Dendritic cell treated with granulocyte-macrophage colony-stimulating factor and Interleukin-4, amounts not matched to agents 40 ng/mL and 50 ng/mL, for 4 days (primary cell): ENCODE data around the gene TEX22.

ENCODE experiments used
- H3K27ac Mint-ChIP-seq: one replicate; pipeline ENCODE4 v1.8.0; 2022; ENCODE audit warnings: mild to moderate bottlenecking, mixed read lengths
- H3K27me3 Mint-ChIP-seq: one replicate; pipeline ENCODE4 v1.8.0; 2022; ENCODE audit warnings: mild to moderate bottlenecking, mixed read lengths
- H3K36me3 Mint-ChIP-seq: one replicate; pipeline ENCODE4 v1.8.0; 2022; ENCODE audit warnings: low read depth, mixed read lengths
- H3K4me1 Mint-ChIP-seq: one replicate; pipeline ENCODE4 v1.8.0; 2022; ENCODE audit warnings: low read depth, mixed read lengths
- H3K4me3 Mint-ChIP-seq: one replicate; pipeline ENCODE4 v1.8.0; 2022; ENCODE audit warnings: mild to moderate bottlenecking, moderate library complexity, mixed read lengths
- H3K9me3 Mint-ChIP-seq: one replicate; pipeline ENCODE4 v1.8.0; 2022; ENCODE audit warnings: mixed read lengths
- intact Hi-C: fragments of 100-400 bp; cut with micrococcal nuclease; formaldehyde crosslinking; loops from one replicate; pipeline ENCODE4 v1.15.0; 2022

Gene TEX22

DNA sequence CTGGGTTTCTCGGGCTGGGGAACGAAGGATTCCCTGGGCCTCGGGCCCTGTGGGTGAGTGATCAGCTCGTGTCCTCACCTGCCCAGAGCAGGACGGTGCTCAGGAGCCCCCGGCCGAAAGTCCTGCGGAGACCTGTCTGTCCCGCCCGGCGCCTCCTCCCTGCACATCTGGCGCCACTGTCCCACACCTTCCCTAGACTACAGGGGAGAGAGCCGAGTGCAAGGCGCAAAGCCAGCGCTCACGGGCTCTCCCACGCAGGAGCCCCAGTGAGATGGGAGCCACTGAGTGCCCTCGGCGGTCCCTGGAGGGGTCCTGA lies 13.1 kb upstream of the TEX22 start:
- Mint-ChIP-seq H3K36me3 (peaks cover 82% of the 10 kb centered on the region), H3K4me3 (no peak overlapping the region), H3K9me3 (no peaks in the 10 kb centered on the region), H3K27ac (peak overlapping the region; percentile 95), H3K4me1 (peaks cover 64% of the 10 kb centered on the region), H3K27me3 (no peaks in the 10 kb centered on the region)
- intact Hi-C loops, result no loop called here

DNA sequence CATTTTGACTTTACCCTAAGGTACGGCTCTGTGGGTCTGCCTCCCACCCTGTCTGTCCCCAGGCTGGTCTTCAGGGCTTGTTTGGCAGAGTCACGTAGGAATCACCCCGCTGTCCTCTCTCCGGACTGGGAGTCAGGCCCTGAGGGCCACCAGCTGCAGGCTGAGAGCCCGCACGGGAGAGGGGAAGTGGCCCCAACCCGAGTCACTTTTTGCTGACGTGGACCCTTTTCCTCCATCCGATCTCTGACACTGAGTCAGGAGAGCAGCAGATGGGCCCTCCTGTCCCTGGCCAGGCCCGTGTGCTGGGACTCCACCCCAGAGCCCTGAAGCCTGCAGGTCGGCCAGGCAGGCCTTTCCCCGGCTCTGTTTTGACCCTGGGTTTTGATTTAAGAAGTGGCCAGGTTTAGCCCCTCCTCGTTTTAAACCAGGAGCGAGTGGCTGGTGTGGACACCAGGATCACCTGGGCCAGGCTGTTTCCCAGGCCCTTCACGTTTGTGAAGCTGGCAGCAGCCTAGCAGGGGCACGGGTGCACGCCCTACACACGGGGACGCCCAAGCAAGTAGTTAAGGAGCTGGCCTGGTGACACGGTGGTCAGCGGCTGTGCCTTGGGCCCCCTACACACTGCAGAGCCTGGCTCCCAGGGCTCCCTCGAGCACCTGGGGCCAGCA lies 12.5 kb upstream of the TEX22 start:
- H3K27ac Mint-ChIP-seq, result peak overlapping the region; percentile 95
- no peaks in the 10 kb centered on the region for H3K27me3 Mint-ChIP-seq
- intact Hi-C loops, result no loop called here

DNA sequence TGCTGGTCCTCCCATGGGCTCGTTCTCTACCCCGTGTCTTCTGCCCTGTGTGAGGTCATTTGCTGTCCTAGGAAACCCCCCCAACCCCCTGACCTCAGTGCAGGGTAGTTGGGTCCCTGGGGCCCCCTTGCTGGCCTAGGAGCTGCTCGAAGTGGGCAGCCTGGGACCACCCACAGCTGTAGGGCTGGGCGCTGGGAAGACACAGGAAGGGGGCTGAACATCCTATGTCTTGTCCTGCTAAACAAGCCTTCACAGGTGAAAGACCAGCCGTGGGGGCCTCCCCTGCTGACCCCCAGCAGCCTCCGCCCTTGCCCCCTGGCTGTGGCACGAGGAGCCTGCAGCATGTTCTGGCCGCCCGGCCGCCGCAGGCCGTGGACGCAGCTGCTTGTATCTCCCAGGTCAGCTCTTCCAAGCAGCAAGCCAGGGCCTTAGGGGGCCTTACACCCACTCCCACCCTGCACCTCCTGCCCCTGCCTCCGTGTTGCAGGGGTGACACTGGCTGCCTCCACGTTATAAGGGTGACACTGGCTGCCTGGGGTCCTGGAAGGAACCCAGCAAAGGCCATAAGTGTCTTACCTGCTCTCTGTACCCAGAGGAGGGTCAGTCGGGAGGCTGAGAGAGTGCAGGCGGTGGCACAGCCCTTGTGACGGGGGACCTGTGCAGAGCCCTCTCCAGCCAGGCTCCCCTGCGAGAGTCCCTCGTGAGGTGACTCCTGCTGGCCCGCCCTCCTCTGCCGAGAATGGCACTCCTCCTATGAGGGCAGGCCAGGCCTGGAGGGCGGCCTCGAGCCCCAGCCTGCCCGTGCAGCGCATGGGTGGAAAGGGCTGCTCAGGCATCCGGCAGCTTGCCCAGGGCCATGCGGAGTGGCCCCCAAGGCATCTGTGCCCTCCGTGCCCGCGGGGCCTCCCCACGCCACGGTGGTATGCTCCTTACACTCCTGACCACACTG lies 11.5 kb upstream of the TEX22 start:
- H3K4me3 Mint-ChIP-seq, result no peak overlapping the region
- H3K27ac Mint-ChIP-seq, result peak overlapping the region; percentile 95
- intact Hi-C loops, result no loop called here
- peaks cover 72% of the 10 kb centered on the region for H3K36me3 Mint-ChIP-seq
- no peaks in the 10 kb centered on the region for H3K27me3 Mint-ChIP-seq
- peaks cover 73% of the 10 kb centered on the region for H3K4me1 Mint-ChIP-seq
- no peaks in the 10 kb centered on the region for H3K9me3 Mint-ChIP-seq

More for the DNA sequence above, 12.5 kb upstream of the TEX22 start:
- Mint-ChIP-seq H3K4me3 (peak overlapping the region; percentile 17), H3K9me3 (no peaks in the 10 kb centered on the region), H3K4me1 (peaks cover 69% of the 10 kb centered on the region), H3K36me3 (peaks cover 77% of the 10 kb centered on the region)

DNA sequence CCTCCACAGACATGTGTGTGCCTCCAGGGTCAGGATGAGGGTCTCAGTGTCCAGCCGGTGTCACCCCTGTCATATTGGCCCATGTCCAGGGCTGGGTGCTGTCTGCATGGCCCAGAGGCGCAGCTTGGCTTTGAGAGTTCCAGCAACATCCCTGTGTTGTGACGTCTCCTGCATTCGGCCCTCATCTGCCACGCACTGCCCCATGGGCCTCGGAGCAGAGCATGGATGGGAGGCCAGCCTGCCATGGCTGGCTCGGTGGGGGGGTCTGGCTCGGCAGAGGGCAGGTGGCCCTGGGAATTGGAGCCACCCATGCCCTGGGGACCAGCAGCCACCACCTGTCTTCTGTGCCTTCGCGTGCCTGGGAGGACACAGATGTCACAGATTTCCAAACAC lies 10.8 kb upstream of the TEX22 start:
- no peak overlapping the region for H3K4me3 Mint-ChIP-seq
- intact Hi-C loops, result no loop called here
- peak overlapping the region; percentile 95 for H3K27ac Mint-ChIP-seq
- H3K27me3 Mint-ChIP-seq, result no peaks in the 10 kb centered on the region
- no peaks in the 10 kb centered on the region for H3K9me3 Mint-ChIP-seq
- peaks cover 72% of the 10 kb centered on the region for H3K36me3 Mint-ChIP-seq
- peaks cover 76% of the 10 kb centered on the region for H3K4me1 Mint-ChIP-seq

DNA sequence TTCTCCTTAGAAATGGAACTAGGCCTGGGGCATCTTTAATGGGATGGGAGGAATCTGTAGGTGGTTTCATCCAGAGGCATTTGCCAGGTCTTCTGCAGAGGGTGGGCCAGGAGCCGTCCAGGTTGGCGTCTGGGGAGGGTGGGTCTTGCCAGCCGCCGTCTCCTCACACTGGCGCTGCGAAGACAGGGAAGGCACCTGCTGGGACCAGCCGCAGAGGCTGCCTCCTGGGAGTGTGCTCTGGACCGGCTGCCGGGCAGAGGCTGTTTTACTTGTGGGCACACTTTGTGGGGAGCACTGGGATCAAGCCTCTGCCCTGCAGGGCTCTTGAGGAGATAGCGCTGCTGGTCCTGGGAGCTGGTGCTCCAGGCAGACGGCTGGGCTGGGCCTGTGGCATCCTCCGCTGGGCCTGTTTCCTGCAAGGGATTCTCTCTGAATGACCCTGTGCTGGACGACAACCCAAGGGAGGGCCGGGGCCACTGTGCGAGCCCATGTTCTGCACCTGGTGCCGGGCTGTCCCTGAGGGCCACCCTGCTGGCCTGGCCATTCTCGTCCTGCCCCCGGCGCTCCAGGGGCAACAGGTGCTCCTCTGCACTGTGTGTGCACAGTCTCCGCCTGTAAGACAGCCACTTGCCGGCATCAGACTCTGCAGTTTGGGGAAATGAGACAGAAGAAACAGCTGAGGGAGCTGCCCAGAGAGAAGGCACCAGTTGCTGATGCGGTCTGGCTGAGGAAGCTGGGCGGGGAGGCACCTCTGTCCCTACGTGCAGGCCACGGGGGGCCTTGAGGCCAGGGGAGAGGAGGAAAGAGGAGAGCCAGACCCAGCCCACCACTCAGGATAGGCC lies 10.0 kb upstream of the TEX22 start:
- Mint-ChIP-seq H3K9me3 (no peaks in the 10 kb centered on the region), H3K4me1 (peaks cover 84% of the 10 kb centered on the region), H3K27ac (peak overlapping the region; percentile 95), H3K27me3 (no peaks in the 10 kb centered on the region), H3K4me3 (peak overlapping the region; percentile 53), H3K36me3 (peaks cover 72% of the 10 kb centered on the region)
- intact Hi-C loops, result no loop called here

DNA sequence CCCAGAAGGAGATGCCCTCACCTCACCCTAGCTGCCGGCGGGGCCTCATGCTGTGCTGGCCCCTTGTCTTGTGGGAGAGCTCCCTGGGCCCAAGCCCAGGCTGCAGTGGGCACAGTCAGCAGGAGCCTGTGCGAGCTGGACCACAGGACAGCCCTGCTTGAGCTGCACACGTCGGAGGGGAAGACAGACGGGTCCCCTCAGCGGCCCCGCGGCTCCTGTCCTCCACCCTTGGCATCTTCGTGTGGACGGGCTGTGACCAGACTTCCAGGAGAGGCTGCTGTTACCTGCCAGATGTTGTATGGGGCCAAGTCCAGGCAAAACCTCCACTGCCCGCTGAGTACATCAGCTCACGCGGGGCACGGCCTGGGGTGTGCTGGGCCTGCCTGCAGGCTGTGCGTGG lies 9.4 kb upstream of the TEX22 start:
- intact Hi-C loops, result no loop called here
- H3K36me3 Mint-ChIP-seq, result peaks cover 67% of the 10 kb centered on the region
- H3K9me3 Mint-ChIP-seq, result no peaks in the 10 kb centered on the region
- no peaks in the 10 kb centered on the region for H3K27me3 Mint-ChIP-seq
- peaks cover 90% of the 10 kb centered on the region for H3K4me1 Mint-ChIP-seq
- peak overlapping the region; percentile 95 for H3K27ac Mint-ChIP-seq
- peak overlapping the region; percentile 53 for H3K4me3 Mint-ChIP-seq

DNA sequence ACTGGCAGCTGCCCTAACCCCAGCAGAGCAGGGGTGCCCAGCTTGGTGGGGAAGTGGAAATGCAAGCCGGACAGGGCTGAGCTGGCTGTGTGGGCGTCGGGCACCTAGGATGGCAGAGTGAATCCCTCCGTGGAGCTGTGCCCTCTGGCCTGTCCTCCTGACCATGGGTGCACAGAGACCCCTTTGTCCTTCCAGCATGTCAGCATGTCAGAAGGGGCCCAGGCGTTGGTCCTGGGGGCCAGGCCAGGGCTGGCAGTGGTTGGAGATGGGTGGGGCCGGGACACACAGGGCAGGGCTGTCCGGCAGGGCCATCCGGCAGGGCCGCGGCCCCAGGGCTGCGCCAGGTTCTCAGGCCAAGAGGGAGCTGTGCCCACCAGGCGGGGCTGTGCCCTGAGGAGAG lies 8.8 kb upstream of the TEX22 start:
- Mint-ChIP-seq H3K27ac (peak overlapping the region; percentile 95), H3K9me3 (no peaks in the 10 kb centered on the region), H3K36me3 (peaks cover 65% of the 10 kb centered on the region), H3K4me3 (peak overlapping the region; percentile 32), H3K4me1 (peaks cover 96% of the 10 kb centered on the region), H3K27me3 (no peaks in the 10 kb centered on the region)
- intact Hi-C loops, result no loop called here

DNA sequence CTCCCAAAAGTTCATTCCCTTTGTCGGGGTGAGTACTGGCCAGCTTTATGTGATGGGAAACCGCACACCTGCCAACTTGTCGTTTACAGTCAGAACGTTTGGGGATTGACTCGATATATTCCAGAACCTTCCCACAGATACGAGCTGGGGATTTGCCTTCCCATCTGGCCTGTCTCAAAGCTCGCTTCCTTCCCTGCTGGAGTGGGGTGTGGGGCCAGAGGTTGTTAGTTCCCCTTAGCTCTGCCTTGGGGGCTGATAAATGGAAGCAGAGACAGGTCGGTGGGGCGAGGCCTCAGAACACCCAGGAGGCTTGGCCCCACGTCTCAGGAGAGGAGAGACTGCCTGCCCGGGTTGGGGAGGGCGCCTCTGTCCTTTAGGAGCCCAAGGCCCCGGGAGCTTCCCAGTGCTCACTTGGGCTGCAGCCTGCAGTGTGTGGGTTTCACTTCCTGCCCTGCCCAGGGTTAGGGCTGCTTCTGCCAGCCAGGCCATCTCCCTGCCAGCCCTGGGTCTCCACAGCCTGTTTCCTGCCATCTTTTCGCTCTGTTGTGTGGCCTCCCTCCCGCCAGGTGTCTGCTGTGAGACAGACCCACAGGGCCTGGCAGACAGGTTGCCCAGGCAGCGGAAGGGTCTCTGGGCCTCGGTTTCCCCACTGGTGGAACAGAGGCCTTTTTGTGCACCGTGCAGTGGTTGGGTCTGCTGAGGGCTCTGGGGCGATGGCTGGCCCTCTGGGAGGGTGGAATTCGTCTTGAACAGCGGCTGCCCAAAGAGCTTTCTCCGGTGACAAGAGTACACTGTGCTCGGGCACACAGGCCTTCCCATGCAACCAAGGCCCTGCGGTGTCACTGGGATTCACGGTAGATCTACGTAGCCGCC lies 8.1 kb upstream of the TEX22 start:
- H3K4me1 Mint-ChIP-seq, result peaks cover 100% of the 10 kb centered on the region
- H3K36me3 Mint-ChIP-seq, result peaks cover 65% of the 10 kb centered on the region
- H3K27ac Mint-ChIP-seq, result peak overlapping the region; percentile 95
- H3K9me3 Mint-ChIP-seq, result no peaks in the 10 kb centered on the region
- peak overlapping the region; percentile 66 for H3K4me3 Mint-ChIP-seq
- intact Hi-C loops, result loop anchor here (1.0 to 5.0 kb wide), 2 partner anchors 8 to 102 kb away; partner anchors contain the start of genes TEDC1 and TEX22
- H3K27me3 Mint-ChIP-seq, result no peaks in the 10 kb centered on the region

DNA sequence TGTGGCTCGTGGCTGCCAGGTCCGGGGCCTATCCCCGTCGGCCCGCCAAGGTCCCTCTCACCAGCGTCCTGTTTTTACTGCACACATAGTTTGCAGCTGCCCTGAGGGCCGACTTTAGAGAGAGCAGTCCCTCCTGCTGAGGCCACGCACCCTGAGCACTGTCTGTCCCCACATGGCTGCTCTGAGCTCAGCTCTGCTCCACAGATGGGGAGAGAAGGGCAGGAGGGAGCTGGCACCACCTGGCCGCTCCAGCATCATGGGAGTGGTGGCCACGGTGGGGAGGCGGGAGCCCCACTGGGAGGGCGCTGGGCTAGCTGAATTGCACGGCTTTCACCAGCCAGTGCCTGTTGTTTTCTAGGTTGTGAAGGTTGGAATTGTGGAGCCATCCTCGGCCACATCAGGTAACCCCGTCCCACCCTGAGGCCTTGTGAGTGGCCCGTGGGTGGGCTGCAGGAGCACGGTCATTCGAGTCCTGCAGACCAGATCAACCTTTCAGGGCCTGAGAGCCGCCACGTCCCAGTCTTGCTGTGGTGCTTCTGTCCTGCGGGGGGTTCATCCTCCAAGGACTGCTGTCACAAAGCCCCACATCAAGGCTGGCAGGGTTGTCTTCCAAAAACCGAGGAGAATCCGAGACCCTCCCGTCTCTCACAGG lies 7.4 kb upstream of the TEX22 start:
- intact Hi-C loops, result loop anchor here (1.0 to 5.0 kb wide), 2 partner anchors 7 to 101 kb away; partner anchors contain the start of genes TEDC1 and TEX22
- H3K9me3 Mint-ChIP-seq, result no peaks in the 10 kb centered on the region
- H3K27ac Mint-ChIP-seq, result peak overlapping the region; percentile 95
- peaks cover 62% of the 10 kb centered on the region for H3K36me3 Mint-ChIP-seq
- H3K4me3 Mint-ChIP-seq, result no peak overlapping the region
- H3K4me1 Mint-ChIP-seq, result peaks cover 98% of the 10 kb centered on the region
- no peaks in the 10 kb centered on the region for H3K27me3 Mint-ChIP-seq

DNA sequence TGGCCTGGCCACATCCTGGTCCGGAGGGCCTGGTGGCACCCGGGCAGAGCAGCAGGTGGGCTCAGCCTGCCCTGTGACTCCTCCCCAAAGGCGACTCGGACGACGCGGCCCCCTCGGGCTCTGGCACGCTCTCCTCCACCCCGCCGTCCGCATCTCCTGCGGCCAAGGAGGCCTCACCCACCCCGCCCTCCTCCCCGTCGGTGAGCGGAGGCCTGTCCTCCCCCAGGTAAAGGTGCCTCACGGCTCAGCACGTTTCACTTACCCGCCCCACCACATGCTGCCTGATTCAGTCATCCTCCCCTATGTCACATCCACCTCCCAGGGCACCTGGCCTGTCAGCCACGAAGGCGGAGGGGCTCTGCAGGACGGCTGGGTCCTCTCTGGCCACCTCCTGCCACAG lies 6.8 kb upstream of the TEX22 start:
- peaks cover 92% of the 10 kb centered on the region for H3K4me1 Mint-ChIP-seq
- intact Hi-C loops, result loop anchor here (5.0 kb wide), 1 partner anchor 101 kb away; the partner anchor contains the start of gene TEDC1
- no peaks in the 10 kb centered on the region for H3K27me3 Mint-ChIP-seq
- H3K9me3 Mint-ChIP-seq, result no peaks in the 10 kb centered on the region
- H3K36me3 Mint-ChIP-seq, result peaks cover 56% of the 10 kb centered on the region
- H3K27ac Mint-ChIP-seq, result peak overlapping the region; percentile 95
- no peak overlapping the region for H3K4me3 Mint-ChIP-seq

DNA sequence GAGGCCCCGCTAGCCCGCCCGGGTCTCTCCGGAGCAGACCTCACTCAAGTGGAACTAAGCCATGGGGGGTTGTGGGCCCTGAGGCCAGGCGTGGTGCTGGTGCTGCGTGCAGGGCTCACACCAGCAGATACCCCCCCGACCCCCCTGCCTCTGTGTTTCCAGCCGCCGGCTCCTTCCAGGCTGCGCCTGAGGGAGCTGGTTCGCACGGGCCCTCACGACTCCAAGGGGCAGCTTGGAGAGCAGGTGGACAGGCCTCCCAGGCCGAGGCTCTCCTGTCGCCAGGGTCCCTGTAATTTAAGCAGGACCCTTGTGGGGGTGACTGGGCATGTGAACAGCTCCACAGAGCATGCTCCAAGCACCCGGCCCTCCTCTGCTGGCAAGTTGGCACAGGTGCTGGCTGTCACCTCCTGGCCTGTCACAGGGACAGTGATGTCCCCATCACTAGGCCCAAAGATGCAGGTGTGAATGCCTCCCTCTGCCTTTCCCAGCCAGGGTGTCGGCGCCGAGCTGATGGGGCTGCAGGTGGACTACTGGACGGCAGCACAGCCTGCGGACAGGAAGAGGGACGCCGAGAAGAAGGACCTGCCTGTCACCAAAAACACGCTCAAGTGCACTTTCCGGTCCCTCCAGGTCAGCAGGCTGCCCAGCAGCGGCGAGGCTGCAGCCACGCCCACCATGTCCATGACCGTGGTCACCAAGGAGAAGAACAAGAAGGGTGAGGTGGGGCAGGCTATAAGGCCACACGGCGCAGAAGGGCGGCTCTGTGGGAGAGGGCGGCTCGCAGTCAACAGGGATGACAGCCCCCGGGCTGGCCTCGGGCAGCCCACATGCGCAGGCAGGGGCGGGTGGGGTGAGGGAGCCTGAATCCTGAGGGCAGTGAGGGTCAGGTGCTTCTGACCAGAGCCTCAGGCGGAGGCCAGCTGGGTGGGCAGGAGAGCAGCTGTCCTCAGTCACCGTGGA lies 5.9 kb upstream of the TEX22 start:
- intact Hi-C loops, result loop anchor here (5.0 kb wide), 1 partner anchor 100 kb away; the partner anchor contains the start of gene TEDC1
- Mint-ChIP-seq H3K4me3 (no peak overlapping the region), H3K9me3 (no peaks in the 10 kb centered on the region), H3K27me3 (no peaks in the 10 kb centered on the region), H3K36me3 (peaks cover 48% of the 10 kb centered on the region), H3K4me1 (peaks cover 92% of the 10 kb centered on the region), H3K27ac (peak overlapping the region; percentile 95)

DNA sequence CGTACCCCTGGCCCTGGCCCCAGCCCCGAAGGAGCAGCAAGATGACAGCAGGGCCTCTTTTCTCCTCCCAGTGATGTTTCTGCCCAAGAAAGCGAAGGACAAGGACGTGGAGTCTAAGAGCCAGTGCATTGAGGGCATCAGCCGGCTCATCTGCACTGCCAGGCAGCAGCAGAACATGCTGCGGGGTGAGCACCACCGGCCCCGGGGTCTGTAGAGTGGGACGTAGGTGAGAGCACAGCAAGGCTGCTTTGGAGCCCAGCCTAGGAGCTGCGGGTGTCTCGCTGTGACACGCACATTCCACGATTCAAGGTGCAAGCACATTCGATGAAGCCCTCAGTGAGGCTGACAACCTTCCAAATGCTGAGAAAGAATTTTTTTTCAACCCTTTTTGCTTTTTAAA lies 5.2 kb upstream of the TEX22 start:
- Mint-ChIP-seq H3K9me3 (no peaks in the 10 kb centered on the region), H3K36me3 (peaks cover 40% of the 10 kb centered on the region), H3K4me1 (peaks cover 90% of the 10 kb centered on the region), H3K27ac (peak overlapping the region; percentile 95), H3K4me3 (no peak overlapping the region), H3K27me3 (no peaks in the 10 kb centered on the region)
- intact Hi-C loops, result loop anchor here (5.0 kb wide), 1 partner anchor 99 kb away; the partner anchor contains the start of gene TEDC1
